ENCODE data around the gene FIGNL1.
A peak's percentile ranks its signal among the peaks of the same experiment; 100 is the strongest.

FIGNL1 gene

DNA sequence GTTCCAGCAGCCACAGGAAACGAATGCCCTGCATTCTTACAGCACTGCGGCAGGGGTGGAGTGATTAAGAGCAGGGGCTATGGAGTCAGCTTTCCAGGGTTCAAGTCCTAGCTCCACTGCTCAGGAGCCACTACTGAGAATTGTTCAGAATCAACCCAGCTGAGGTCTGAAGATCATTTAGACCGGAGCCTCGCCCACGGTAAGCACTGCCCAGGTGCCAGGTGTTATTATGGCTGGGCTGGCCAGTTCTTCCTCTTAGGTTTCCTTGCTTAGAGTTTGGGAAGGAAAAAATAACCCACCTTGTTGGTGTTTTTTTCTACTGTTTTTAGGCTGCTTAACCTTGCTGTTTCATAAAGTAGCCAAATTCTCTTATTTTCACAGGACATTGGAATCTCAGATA is 4.8 kb upstream of the FIGNL1 start:
- H3K4me3 ChIP-seq (ENCODE audit: control insufficient read depth in 1 of 7, extremely low read depth in 1 of 7, insufficient read depth in 4 of 7, low read depth in 2 of 7, low read length in 6 of 7), result no peak overlapping the region
- ChIA-PET POLR2A (interaction anchor here (0.6 kb wide), 1 partner anchor 75 kb away, joined by 3 read pairs; no protein-coding TSS in a partner anchor), CTCF (interaction anchor here (1.6 kb wide), 2 partner anchors 13 to 225 kb away, joined by 3 to 5 read pairs; no protein-coding TSS in a partner anchor)
- WGBS (ENCODE audit: insufficient coverage), result 100% methylated on average over 4 of the region's 5 CpGs
- no peak for DNase-seq
- no peak overlapping the region for H3K27ac ChIP-seq (ENCODE audit: insufficient read depth in 1 of 2, low read depth in 1 of 2, low read length in 2 of 2, poor library complexity in 1 of 2, severe bottlenecking in 2 of 2)
- H3K9me3 ChIP-seq (ENCODE audit: control extremely low read depth in 1 of 5, control insufficient read depth in 4 of 5, insufficient read depth in 2 of 5, low read depth in 1 of 5, low read length in 4 of 5), result no peaks in the 10 kb centered on the region
- H3K27me3 ChIP-seq (replicated peaks in 2 of 5; ENCODE audit: control insufficient read depth in 4 of 5, insufficient read depth in 5 of 5, low read length in 4 of 5), result no peaks in the 10 kb centered on the region
- H3K4me1 ChIP-seq (ENCODE audit: control extremely low read depth in 1 of 4, control insufficient read depth in 4 of 4, insufficient read depth in 4 of 4, low read length in 3 of 4), result peaks cover 0 to 32% (median 23%) of the 10 kb centered on the region in 4 experiments
- no peaks in the 10 kb centered on the region for H3K36me3 ChIP-seq (ENCODE audit: control insufficient read depth in 4 of 4, insufficient read depth in 4 of 4, low read length in 3 of 4)

- WGBS (ENCODE audit: insufficient coverage), result 9% methylated on average over 22 of the region's 32 CpGs
- peak in 1 of 3 donors; percentile 42 for DNase-seq
- ChIA-PET CTCF (interaction anchor here (1.2 to 1.6 kb wide), 2 partner anchors 11 to 21 kb away, joined by 3 to 4 read pairs; no protein-coding TSS in a partner anchor), POLR2A (no interaction called here)
- H3K4me1 ChIP-seq (ENCODE audit: control extremely low read depth in 1 of 4, control insufficient read depth in 4 of 4, insufficient read depth in 4 of 4, low read length in 3 of 4), result peaks cover 4 to 26% (median 20%) of the 10 kb centered on the region in 4 experiments
- peak overlapping the region; percentile 38 to 80 for H3K27ac ChIP-seq (ENCODE audit: insufficient read depth in 1 of 2, low read depth in 1 of 2, low read length in 2 of 2, poor library complexity in 1 of 2, severe bottlenecking in 2 of 2)
- H3K27me3 ChIP-seq (replicated peaks in 2 of 5; ENCODE audit: control insufficient read depth in 4 of 5, insufficient read depth in 5 of 5, low read length in 4 of 5), result no peaks in the 10 kb centered on the region
- peak overlapping the region; percentile 63 to 89 (median 84) for H3K4me3 ChIP-seq (ENCODE audit: control insufficient read depth in 1 of 7, extremely low read depth in 1 of 7, insufficient read depth in 4 of 7, low read depth in 2 of 7, low read length in 6 of 7)
- H3K9me3 ChIP-seq (ENCODE audit: control extremely low read depth in 1 of 5, control insufficient read depth in 4 of 5, insufficient read depth in 2 of 5, low read depth in 1 of 5, low read length in 4 of 5), result no peaks in the 10 kb centered on the region
- H3K36me3 ChIP-seq (ENCODE audit: control insufficient read depth in 4 of 4, insufficient read depth in 4 of 4, low read length in 3 of 4), result peaks cover 2 to 20% (median 18%) of the 10 kb centered on the region in 4 experiments
Observed at GRCh38 chr7:50450590-50451032, 461 bp upstream of the FIGNL1 start.

GRCh38 chr7:50449501-50449880 is 659 bp downstream of the FIGNL1 start:
- 24% methylated on average over 5 of the region's 5 CpGs for WGBS (ENCODE audit: insufficient coverage)
- H3K9me3 ChIP-seq (ENCODE audit: control extremely low read depth in 1 of 5, control insufficient read depth in 4 of 5, insufficient read depth in 2 of 5, low read depth in 1 of 5, low read length in 4 of 5), result no peaks in the 10 kb centered on the region
- POLR2A ChIA-PET, result interaction anchor here (1.0 kb wide), 1 partner anchor 264 kb away, joined by 3 read pairs; no protein-coding TSS in a partner anchor

GRCh38 chr7:50448823-50449222 is 1.3 kb downstream of the FIGNL1 start:
- peaks cover 4 to 24% (median 18%) of the 10 kb centered on the region in 4 experiments for H3K4me1 ChIP-seq (ENCODE audit: control extremely low read depth in 1 of 4, control insufficient read depth in 4 of 4, insufficient read depth in 4 of 4, low read length in 3 of 4)
- no peaks in the 10 kb centered on the region for H3K27me3 ChIP-seq (replicated peaks in 2 of 5; ENCODE audit: control insufficient read depth in 4 of 5, insufficient read depth in 5 of 5, low read length in 4 of 5)
- H3K27ac ChIP-seq (ENCODE audit: insufficient read depth in 1 of 2, low read depth in 1 of 2, low read length in 2 of 2, poor library complexity in 1 of 2, severe bottlenecking in 2 of 2), result peak overlapping the region in 1 of 2 experiments; percentile 30
- POLR2A ChIA-PET, result no interaction called here
- peaks cover 2 to 29% (median 26%) of the 10 kb centered on the region in 4 experiments for H3K36me3 ChIP-seq (ENCODE audit: control insufficient read depth in 4 of 4, insufficient read depth in 4 of 4, low read length in 3 of 4)
- H3K4me3 ChIP-seq (ENCODE audit: control insufficient read depth in 1 of 7, extremely low read depth in 1 of 7, insufficient read depth in 4 of 7, low read depth in 2 of 7, low read length in 6 of 7), result peak overlapping the region in 1 of 7 experiments; percentile 21
- CTCF ChIA-PET, result interaction anchor here (0.9 to 3.1 kb wide), 3 partner anchors 9 to 19 kb away, joined by 3 to 11 read pairs (median 3); no protein-coding TSS in a partner anchor
- DNase-seq, result no peak
- no peaks in the 10 kb centered on the region for H3K9me3 ChIP-seq (ENCODE audit: control extremely low read depth in 1 of 5, control insufficient read depth in 4 of 5, insufficient read depth in 2 of 5, low read depth in 1 of 5, low read length in 4 of 5)

More at GRCh38 chr7:50449501-50449880, 659 bp downstream of the FIGNL1 start:
- Histone ChIP-seq H3K4me1 (ENCODE audit: control extremely low read depth in 1 of 4, control insufficient read depth in 4 of 4, insufficient read depth in 4 of 4, low read length in 3 of 4) (peaks cover 4 to 24% (median 18%) of the 10 kb centered on the region in 4 experiments), H3K4me3 (ENCODE audit: control insufficient read depth in 1 of 7, extremely low read depth in 1 of 7, insufficient read depth in 4 of 7, low read depth in 2 of 7, low read length in 6 of 7) (peak overlapping the region in 6 of 7 experiments; percentile 63 to 89 (median 85)), H3K27me3 (replicated peaks in 2 of 5; ENCODE audit: control insufficient read depth in 4 of 5, insufficient read depth in 5 of 5, low read length in 4 of 5) (no peaks in the 10 kb centered on the region), H3K36me3 (ENCODE audit: control insufficient read depth in 4 of 4, insufficient read depth in 4 of 4, low read length in 3 of 4) (peaks cover 2 to 28% (median 24%) of the 10 kb centered on the region in 4 experiments), H3K27ac (ENCODE audit: insufficient read depth in 1 of 2, low read depth in 1 of 2, low read length in 2 of 2, poor library complexity in 1 of 2, severe bottlenecking in 2 of 2) (peak overlapping the region in 1 of 2 experiments; percentile 80)
- DNase-seq, result no peak
- CTCF ChIA-PET, result interaction anchor here (1.0 to 1.6 kb wide), 4 partner anchors 10 to 166 kb away, joined by 3 to 4 read pairs (median 3); no protein-coding TSS in a partner anchor

DNA sequence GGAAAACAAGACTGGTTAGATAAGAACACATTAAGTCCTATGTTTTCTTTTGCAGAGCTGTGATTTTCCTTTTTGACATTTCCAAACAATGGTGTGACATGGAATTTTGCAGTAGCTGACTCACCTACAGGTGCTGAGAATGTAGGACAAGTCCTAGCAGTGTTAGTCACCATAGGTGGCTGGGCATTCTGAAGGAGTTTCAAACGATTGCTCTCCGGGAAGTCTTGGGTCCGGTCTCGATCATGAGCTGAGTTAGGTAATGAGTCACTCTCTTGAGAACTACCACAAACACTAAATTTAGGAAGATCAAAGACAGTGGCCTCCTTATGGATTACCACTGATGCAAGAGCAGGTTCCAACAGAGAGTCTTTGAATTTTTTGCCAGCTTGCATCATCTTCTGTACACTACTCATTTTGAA is 3.6 kb downstream of the FIGNL1 start:
- H3K9me3 ChIP-seq (ENCODE audit: control extremely low read depth in 1 of 5, control insufficient read depth in 4 of 5, insufficient read depth in 2 of 5, low read depth in 1 of 5, low read length in 4 of 5), result no peaks in the 10 kb centered on the region
- POLR2A ChIA-PET, result interaction anchor here (0.5 to 0.9 kb wide), 2 partner anchors 13 to 16 kb away, joined by 3 to 5 read pairs; no protein-coding TSS in a partner anchor
- CTCF ChIA-PET, result interaction anchor here (0.9 to 3.1 kb wide), 2 partner anchors 9 to 21 kb away, joined by 3 to 11 read pairs; no protein-coding TSS in a partner anchor
- DNase-seq, result no peak
- no peak overlapping the region for H3K4me3 ChIP-seq (ENCODE audit: control insufficient read depth in 1 of 7, extremely low read depth in 1 of 7, insufficient read depth in 4 of 7, low read depth in 2 of 7, low read length in 6 of 7)
- no peaks in the 10 kb centered on the region for H3K27me3 ChIP-seq (replicated peaks in 2 of 5; ENCODE audit: control insufficient read depth in 4 of 5, insufficient read depth in 5 of 5, low read length in 4 of 5)
- H3K36me3 ChIP-seq (ENCODE audit: control insufficient read depth in 4 of 4, insufficient read depth in 4 of 4, low read length in 3 of 4), result peaks cover 2 to 43% (median 30%) of the 10 kb centered on the region in 4 experiments
- WGBS (ENCODE audit: insufficient coverage), result 100% methylated on average over 3 of the region's 4 CpGs
- H3K27ac ChIP-seq (ENCODE audit: insufficient read depth in 1 of 2, low read depth in 1 of 2, low read length in 2 of 2, poor library complexity in 1 of 2, severe bottlenecking in 2 of 2), result no peak overlapping the region
- H3K4me1 ChIP-seq (ENCODE audit: control extremely low read depth in 1 of 4, control insufficient read depth in 4 of 4, insufficient read depth in 4 of 4, low read length in 3 of 4), result peaks cover 4 to 24% (median 18%) of the 10 kb centered on the region in 4 experiments

DNA sequence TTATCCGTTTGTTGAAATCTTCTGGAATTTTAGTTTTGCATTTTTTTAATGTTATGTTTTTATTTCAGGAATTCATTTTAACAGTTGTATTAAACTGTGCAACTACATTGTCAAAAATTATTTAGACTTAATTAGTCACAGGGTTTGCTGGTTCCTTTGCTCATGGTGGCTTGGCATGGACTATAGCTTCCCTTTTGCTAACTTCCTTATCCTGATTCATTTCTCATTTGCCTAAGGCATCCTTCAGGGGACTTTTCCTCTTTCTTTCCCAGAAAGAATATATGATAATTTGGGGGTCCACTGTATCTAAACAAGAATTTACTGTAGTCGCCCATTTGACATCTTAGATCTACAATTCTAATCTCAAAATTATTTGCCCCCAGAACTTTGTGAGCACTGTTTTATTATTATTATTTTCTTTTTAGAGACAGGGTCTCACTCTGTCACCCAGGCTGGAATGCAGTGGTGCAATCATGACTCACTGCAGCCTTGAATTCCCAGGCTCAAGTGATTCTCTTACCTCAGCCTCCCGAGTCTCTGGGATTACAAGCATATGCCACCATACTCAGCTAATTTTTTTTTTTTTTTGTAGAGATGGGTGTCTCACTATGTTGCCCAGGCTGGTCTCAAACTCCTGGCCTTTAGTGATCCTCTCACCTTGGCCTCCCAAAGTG is 13.9 kb downstream of the FIGNL1 start:
- ChIA-PET CTCF (interaction anchor here (1.0 to 2.4 kb wide), 4 partner anchors 18 to 32 kb away, joined by 3 to 5 read pairs (median 4); no protein-coding TSS in a partner anchor), POLR2A (no interaction called here)
- no peak for DNase-seq
- H3K4me3 ChIP-seq (ENCODE audit: control insufficient read depth in 1 of 7, extremely low read depth in 1 of 7, insufficient read depth in 4 of 7, low read depth in 2 of 7, low read length in 6 of 7), result no peak overlapping the region
- peaks cover 0 to 9% (median 0%) of the 10 kb centered on the region in 5 experiments for H3K9me3 ChIP-seq (ENCODE audit: control extremely low read depth in 1 of 5, control insufficient read depth in 4 of 5, insufficient read depth in 2 of 5, low read depth in 1 of 5, low read length in 4 of 5)
- no peak overlapping the region for H3K27ac ChIP-seq (ENCODE audit: insufficient read depth in 1 of 2, low read depth in 1 of 2, low read length in 2 of 2, poor library complexity in 1 of 2, severe bottlenecking in 2 of 2)
- peaks cover 4 to 32% (median 21%) of the 10 kb centered on the region in 4 experiments for H3K36me3 ChIP-seq (ENCODE audit: control insufficient read depth in 4 of 4, insufficient read depth in 4 of 4, low read length in 3 of 4)
- no peaks in the 10 kb centered on the region for H3K4me1 ChIP-seq (ENCODE audit: control extremely low read depth in 1 of 4, control insufficient read depth in 4 of 4, insufficient read depth in 4 of 4, low read length in 3 of 4)
- no peaks in the 10 kb centered on the region for H3K27me3 ChIP-seq (replicated peaks in 2 of 5; ENCODE audit: control insufficient read depth in 4 of 5, insufficient read depth in 5 of 5, low read length in 4 of 5)
- WGBS (ENCODE audit: insufficient coverage), result 100% methylated on average over 1 of the region's 3 CpGs

Measured in common myeloid progenitor, CD34-positive (primary cell).